Neural cell (in vitro differentiated cells): ENCODE measurements around the gene OR56A4.

Source experiments
- CTCF ChIP-seq: fragments of 450-650 bp; IDR thresholded peaks from 2 replicates; pipeline ENCODE4 v1.5.1; 2014; ENCODE audit warnings: antibody characterized with exemption, mild to moderate bottlenecking, moderate library complexity; ENCODE audit not compliant: poor library complexity, severe bottlenecking
- EP300 ChIP-seq: fragments of 450-650 bp; conservative IDR thresholded peaks from 2 replicates; pipeline ENCODE4 v1.6.1; 2014; ENCODE audit warnings: antibody characterized with exemption, mild to moderate bottlenecking, moderate library complexity; ENCODE audit not compliant: poor library complexity, severe bottlenecking
- EZH2 ChIP-seq: fragments of 200-600, 300-800 bp; shearing (Covaris generic), sonication (generic); IDR thresholded peaks from 2 replicates; pipeline ENCODE4 v1.6.1; 2014; ENCODE audit warnings: antibody characterized with exemption, low read length, borderline replicate concordance, mild to moderate bottlenecking; ENCODE audit not compliant: insufficient read depth, poor library complexity, severe bottlenecking
- RAD21 ChIP-seq: fragments of 450-650 bp; conservative IDR thresholded peaks from 2 replicates; pipeline ENCODE4 v1.6.1; 2014; ENCODE audit warnings: antibody characterized with exemption, mild to moderate bottlenecking, moderate library complexity
- REST ChIP-seq: IDR thresholded peaks from 2 replicates; pipeline ENCODE4 v1.6.1; 2012; ENCODE audit warnings: borderline replicate concordance

- TF ChIP-seq CTCF (no peak), REST (no peak), EZH2 (no peak), RAD21 (no peak), EP300 (no peak)
Observed at GRCh38 chr11:6055569-6055968, 48.8 kb upstream of the OR56A4 start.
